HCT116 (cell line): ENCODE data around the gene MAPK7.

Experiments
- EGR1 ChIP-seq: IDR thresholded peaks from 2 replicates; pipeline ENCODE4 v1.6.1; 2012; ENCODE audit warnings: low read depth
- EZH2 ChIP-seq: fragments of 200-600 bp; sonication (generic); IDR thresholded peaks from 2 replicates; pipeline ENCODE4 v1.6.1; 2017; ENCODE audit warnings: antibody characterized with exemption, mixed run types
- POLR2A ChIP-seq: IDR thresholded peaks from 2 replicates; pipeline ENCODE4 v1.7.0; 2011; ENCODE audit warnings: borderline replicate concordance; ENCODE audit not compliant: insufficient read depth, insufficient read length; ENCODE audit errors: extremely low read depth
- YY1 ChIP-seq: IDR thresholded peaks from 2 replicates; pipeline ENCODE4 v1.6.1; 2011; ENCODE audit warnings: low read length, low read depth, moderate library complexity, mild to moderate bottlenecking; ENCODE audit not compliant: insufficient replicate concordance; ENCODE audit errors: extremely low read depth
- ZFX ChIP-seq: fragments of 450-650 bp; IDR thresholded peaks from 2 replicates; pipeline ENCODE4 v1.6.1; 2017
- ZNF274 ChIP-seq: fragments of 200-500 bp; sonication (Bioruptor generic); IDR thresholded peaks from 2 replicates; pipeline ENCODE4 v1.6.1; 2014; ENCODE audit warnings: mild to moderate bottlenecking, low read depth, low read length, inconsistent platforms
- TF ChIP-seq, protein P1 (sequence below), 3 experiments: fragments of 200-600 bp in 1 of 3; sonication (generic) in 1 of 3; IDR thresholded peaks in 2 of 3; conservative IDR thresholded peaks in 1 of 3; 2 replicates each; pipeline ENCODE4 v1.5.1; 2012 to 2017; ENCODE audit warnings: low read depth in 2 of 3, low read length in 2 of 3, antibody characterized with exemption in 1 of 3, borderline replicate concordance in 1 of 3, control low read depth in 1 of 3, mild to moderate bottlenecking in 1 of 3, mixed read lengths in 1 of 3, mixed run types in 1 of 3, moderate library complexity in 1 of 3; ENCODE audit not compliant: insufficient read depth in 1 of 3

- TF ChIP-seq POLR2A: no peak
- TF ChIP-seq, protein P1, sequence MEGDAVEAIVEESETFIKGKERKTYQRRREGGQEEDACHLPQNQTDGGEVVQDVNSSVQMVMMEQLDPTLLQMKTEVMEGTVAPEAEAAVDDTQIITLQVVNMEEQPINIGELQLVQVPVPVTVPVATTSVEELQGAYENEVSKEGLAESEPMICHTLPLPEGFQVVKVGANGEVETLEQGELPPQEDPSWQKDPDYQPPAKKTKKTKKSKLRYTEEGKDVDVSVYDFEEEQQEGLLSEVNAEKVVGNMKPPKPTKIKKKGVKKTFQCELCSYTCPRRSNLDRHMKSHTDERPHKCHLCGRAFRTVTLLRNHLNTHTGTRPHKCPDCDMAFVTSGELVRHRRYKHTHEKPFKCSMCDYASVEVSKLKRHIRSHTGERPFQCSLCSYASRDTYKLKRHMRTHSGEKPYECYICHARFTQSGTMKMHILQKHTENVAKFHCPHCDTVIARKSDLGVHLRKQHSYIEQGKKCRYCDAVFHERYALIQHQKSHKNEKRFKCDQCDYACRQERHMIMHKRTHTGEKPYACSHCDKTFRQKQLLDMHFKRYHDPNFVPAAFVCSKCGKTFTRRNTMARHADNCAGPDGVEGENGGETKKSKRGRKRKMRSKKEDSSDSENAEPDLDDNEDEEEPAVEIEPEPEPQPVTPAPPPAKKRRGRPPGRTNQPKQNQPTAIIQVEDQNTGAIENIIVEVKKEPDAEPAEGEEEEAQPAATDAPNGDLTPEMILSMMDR (IDR thresholded peaks at IDR 0.05 in 2 of 3, conservative IDR thresholded peaks at IDR 0.05 in 1 of 3; ENCODE audit: borderline replicate concordance in 1 of 3, insufficient read depth in 1 of 3, low read depth in 2 of 3, low read length in 2 of 3): no peak
- no peak for TF ChIP-seq EGR1
- TF ChIP-seq EZH2: no peak
- no peak for TF ChIP-seq ZNF274
- TF ChIP-seq YY1: no peak
- TF ChIP-seq ZFX: no peak
Measured at GRCh38 chr17:19364699-19365498, 13.4 kb upstream of the MAPK7 start.
